IMR-90 (cell line): ENCODE measurements around the gene WNK3. TPM values are rescaled to one million over a fixed set of nuclear protein-coding genes. Genes with fewer than 3 reads are reported as not detected.

Source experiments
- ATAC-seq: fragments of 200-7000 bp; cut with Tn5 transposase; 2 replicates; pipeline ENCODE4 v1.9.1; 2020; ENCODE audit warnings: low read depth, mild to moderate bottlenecking, moderate library complexity
- BruUV-seq: library from RNA; stranded (reverse); fragments of 400-500 nt; replicated peaks from 2 replicates; lab custom pipeline; 2021; lab: Mats Ljungman, UMichigan
- CTCF ChIA-PET: fragments of 300-600 bp; formaldehyde crosslinking; extraction: SDS; loops from one replicate; lab custom pipeline; 2021; ENCODE audit warnings: antibody characterized with exemption; lab: Yijun Ruan, JAX
- POLR2A ChIA-PET: fragments of 300-600 bp; sonication (Branson Sonifier 250); formaldehyde crosslinking; loops from one replicate; lab custom pipeline; 2022; ENCODE audit warnings: antibody characterized with exemption; ENCODE audit not compliant: unreplicated experiment; lab: Charles Lee
- DNase-seq: peaks from one replicate; pipeline ENCODE4 v3.0.0; 2013
- H2AFZ ChIP-seq: replicated peaks from 2 replicates; pipeline ENCODE3; 2013; ENCODE audit warnings: low read length, mild to moderate bottlenecking; ENCODE audit not compliant: poor library complexity
- H2AK5ac ChIP-seq: 2 replicates; pipeline ENCODE4 v1.6.1; 2013; ENCODE audit warnings: low read depth, low read length, inconsistent platforms
- H2AK9ac ChIP-seq: replicated peaks from 2 replicates; pipeline ENCODE3; 2013; ENCODE audit warnings: mild to moderate bottlenecking, low read depth, low read length, moderate library complexity; ENCODE audit not compliant: poor library complexity
- H2BK120ac ChIP-seq: 2 replicates; pipeline ENCODE4 v1.6.1; 2013; ENCODE audit warnings: low read depth, low read length, inconsistent platforms
- H2BK15ac ChIP-seq: 3 replicates; pipeline ENCODE4 v1.6.1; 2013; ENCODE audit warnings: low read depth, low read length, inconsistent platforms
- H2BK20ac ChIP-seq: 2 replicates; pipeline ENCODE4 v1.6.1; 2013; ENCODE audit warnings: low read depth, mild to moderate bottlenecking, inconsistent platforms, low read length, moderate library complexity
- H2BK5ac ChIP-seq: 2 replicates; pipeline ENCODE4 v1.6.1; 2013; ENCODE audit warnings: mild to moderate bottlenecking, low read depth, low read length, inconsistent platforms; ENCODE audit not compliant: poor library complexity, severe bottlenecking
- H3K14ac ChIP-seq: replicated peaks from 2 replicates; pipeline ENCODE4 v1.6.1; 2013; ENCODE audit warnings: low read depth, low read length, inconsistent platforms
- H3K18ac ChIP-seq: 2 replicates; pipeline ENCODE4 v1.6.1; 2013; ENCODE audit warnings: low read depth, low read length, control low read depth
- H3K23ac ChIP-seq: 2 replicates; pipeline ENCODE4 v1.6.1; 2013; ENCODE audit warnings: low read depth, low read length, inconsistent platforms
- H3K27ac ChIP-seq: 2 replicates; pipeline ENCODE4 v1.5.1; 2013; ENCODE audit warnings: mild to moderate bottlenecking, control low read depth, low read length; ENCODE audit not compliant: insufficient read depth
- H3K27me3 ChIP-seq: 2 replicates; pipeline ENCODE4 v1.6.1; 2013; ENCODE audit warnings: low read length; ENCODE audit not compliant: control insufficient read depth, insufficient read depth
- H3K36me3 ChIP-seq: 2 replicates; pipeline ENCODE4 v1.6.1; 2013; ENCODE audit warnings: low read length, mixed read lengths; ENCODE audit not compliant: control insufficient read depth, insufficient read depth
- H3K4ac ChIP-seq: 2 replicates; pipeline ENCODE4 v1.6.1; 2013; ENCODE audit warnings: low read depth, low read length, inconsistent platforms
- H3K4me1 ChIP-seq: 2 replicates; pipeline ENCODE4 v1.6.1; 2013; ENCODE audit warnings: low read length, mixed read lengths; ENCODE audit not compliant: control insufficient read depth, insufficient read depth
- H3K4me2 ChIP-seq: 2 replicates; pipeline ENCODE4 v1.6.1; 2013; ENCODE audit warnings: low read depth, mild to moderate bottlenecking, control low read depth, low read length, moderate library complexity
- H3K4me3 ChIP-seq: 2 replicates; pipeline ENCODE4 v1.5.1; 2013; ENCODE audit warnings: low read depth, mild to moderate bottlenecking, control low read depth, low read length, moderate library complexity; ENCODE audit not compliant: insufficient read depth
- H3K56ac ChIP-seq: 2 replicates; pipeline ENCODE4 v1.6.1; 2013; ENCODE audit warnings: low read length, inconsistent platforms; ENCODE audit not compliant: insufficient read depth; ENCODE audit errors: extremely low read depth
- H3K79me1 ChIP-seq, 2 experiments: 2 replicates each; pipeline ENCODE4 v1.6.1; 2013; ENCODE audit warnings: low read length in 2 of 2, inconsistent platforms in 1 of 2, low read depth in 1 of 2
- H3K9ac ChIP-seq: 2 replicates; pipeline ENCODE4 v1.6.1; 2013; ENCODE audit warnings: low read depth, low read length, control low read depth
- H3K9me1 ChIP-seq: 2 replicates; pipeline ENCODE4 v1.6.1; 2013; ENCODE audit warnings: low read length, inconsistent platforms; ENCODE audit not compliant: insufficient read depth
- H3K9me3 ChIP-seq: 2 replicates; pipeline ENCODE4 v1.6.1; 2013; ENCODE audit warnings: low read length; ENCODE audit not compliant: control insufficient read depth, insufficient read depth
- H4K20me1 ChIP-seq: 2 replicates; pipeline ENCODE4 v1.6.1; 2013; ENCODE audit warnings: low read length, inconsistent platforms; ENCODE audit not compliant: insufficient read depth
- H4K5ac ChIP-seq: 2 replicates; pipeline ENCODE4 v1.6.1; 2013; ENCODE audit warnings: mild to moderate bottlenecking, low read depth, low read length, control low read depth
- H4K8ac ChIP-seq, 2 experiments: 2 replicates each; pipeline ENCODE4 v1.6.1; 2013; ENCODE audit warnings: low read depth in 2 of 2, low read length in 2 of 2, control low read depth in 1 of 2, inconsistent platforms in 1 of 2
- H4K91ac ChIP-seq: 2 replicates; pipeline ENCODE4 v1.6.1; 2013; ENCODE audit warnings: low read depth, low read length, inconsistent platforms; ENCODE audit not compliant: insufficient read depth
- NFE2L2 ChIP-seq: fragments of 150-350 bp; IDR thresholded peaks from 2 replicates; pipeline ENCODE4 v1.6.1; 2016; ENCODE audit warnings: low read depth, mild to moderate bottlenecking, low read length
- RCOR1 ChIP-seq: IDR thresholded peaks from 2 replicates; pipeline ENCODE4 v1.6.1; 2012; ENCODE audit warnings: mild to moderate bottlenecking, low read length, improper control_type of control experiment; ENCODE audit not compliant: insufficient replicate concordance
- SMC3 ChIP-seq: fragments of 150-350 bp; IDR thresholded peaks from 2 replicates; pipeline ENCODE4 v1.6.1; 2016; ENCODE audit warnings: low read depth, mild to moderate bottlenecking, antibody characterized with exemption, low read length, moderate library complexity
- dilution Hi-C: fragments of 300-500 bp; cut with HindIII; formaldehyde crosslinking; loops from one replicate; pipeline ENCODE4 v1.14.3; 2018; ENCODE audit warnings: low sequenced_read_pairs; ENCODE audit not compliant: unreplicated experiment
- in situ Hi-C: fragments of 300-500 bp; cut with MboI; formaldehyde crosslinking; loops from 3 replicates; pipeline ENCODE4 v1.14.3; 2019; ENCODE audit warnings: low sequenced_read_pairs, inconsistent platforms, mixed read lengths
- intact Hi-C: fragments of 100-400 bp; cut with micrococcal nuclease; formaldehyde crosslinking; loops from 2 replicates; pipeline ENCODE4 v1.10.0; 2022
- polyA plus RNA-seq, 3 experiments: library from polyadenylated mRNA; depleted of rRNA; stranded (reverse); fragments of >200 nt; gene quantifications; 2 replicates each; pipeline ENCODE4 v1.2.3, GENCODE V29; 2012; ENCODE audit warnings: low replicate concordance in 1 of 3
- total RNA-seq: library from RNA; depleted of rRNA; stranded (reverse); fragments of >200 nt; gene quantifications from 2 replicates; pipeline ENCODE4 v1.2.3, GENCODE V29; 2012
- TF ChIP-seq, protein P1 (sequence below): fragments of 150-350 bp; IDR thresholded peaks from 2 replicates; pipeline ENCODE4 v1.6.1; 2017; ENCODE audit warnings: mild to moderate bottlenecking, antibody characterized with exemption, low read length, low read depth

WNK3 gene
- total and polyA plus RNA-seq, 2 of the 4 experiments (the other 2 are of a cell fraction): 0.15 to 1.4 TPM

DNA sequence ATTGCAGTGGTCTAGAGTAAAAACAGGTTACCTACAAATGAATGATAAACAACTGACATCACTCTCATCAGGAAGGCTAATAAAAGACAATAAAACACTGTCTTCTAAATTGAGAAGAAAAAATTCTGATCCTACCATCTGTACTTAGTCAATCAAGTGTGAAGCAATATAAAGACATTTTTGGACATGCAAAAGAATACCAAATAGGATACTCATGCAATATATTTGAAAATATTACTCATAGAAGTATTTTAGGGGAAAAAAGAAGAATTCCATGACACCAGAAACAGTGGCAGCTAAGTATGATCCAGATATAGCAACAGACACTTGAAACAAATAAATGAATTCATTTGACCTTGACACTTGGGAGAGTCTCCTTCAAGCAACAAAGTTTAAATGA is 111.0 kb downstream of the WNK3 start:
- dilution Hi-C loops: no loop called here
- POLR2A ChIA-PET: no interaction called here

More for the DNA sequence above, 111.0 kb downstream of the WNK3 start:
- in situ Hi-C loops (no loop called here), intact Hi-C loops (loop anchor here (10.0 kb wide), 3 partner anchors 198 to 808 kb away; partner anchors contain the start of genes MAGED2 and TSR2)
- Histone ChIP-seq H2BK20ac (no peak overlapping the region), H4K5ac (no peak overlapping the region), H2BK15ac (no peak overlapping the region), H2BK5ac (no peak overlapping the region), H2AK5ac (no peak overlapping the region), H4K8ac (no peak overlapping the region), H3K23ac (no peak overlapping the region), H2AFZ (no peak overlapping the region), H4K91ac (no peak overlapping the region), H3K36me3 (no peaks in the 10 kb centered on the region), H3K4me2 (no peak overlapping the region), H3K56ac (no peak overlapping the region), H3K4me1 (no peaks in the 10 kb centered on the region), H3K14ac (no peak overlapping the region), H2BK120ac (no peak overlapping the region), H2AK9ac (no peak overlapping the region), H3K4me3 (no peak overlapping the region), H3K9ac (no peak overlapping the region), H3K4ac (no peak overlapping the region), H3K27ac (no peak overlapping the region), H3K27me3 (peaks cover 2% of the 10 kb centered on the region; the same call in 1 of the 2 replicates), H3K9me3 (no peaks in the 10 kb centered on the region), H3K9me1 (no peaks in the 10 kb centered on the region), H4K20me1 (no peaks in the 10 kb centered on the region), H3K79me1 (no peaks in the 10 kb centered on the region), H3K18ac (no peak overlapping the region)
- TF ChIP-seq RCOR1: no peak
- TF ChIP-seq NFE2L2: no peak
- no peak for TF ChIP-seq SMC3
- TF ChIP-seq, protein P1, sequence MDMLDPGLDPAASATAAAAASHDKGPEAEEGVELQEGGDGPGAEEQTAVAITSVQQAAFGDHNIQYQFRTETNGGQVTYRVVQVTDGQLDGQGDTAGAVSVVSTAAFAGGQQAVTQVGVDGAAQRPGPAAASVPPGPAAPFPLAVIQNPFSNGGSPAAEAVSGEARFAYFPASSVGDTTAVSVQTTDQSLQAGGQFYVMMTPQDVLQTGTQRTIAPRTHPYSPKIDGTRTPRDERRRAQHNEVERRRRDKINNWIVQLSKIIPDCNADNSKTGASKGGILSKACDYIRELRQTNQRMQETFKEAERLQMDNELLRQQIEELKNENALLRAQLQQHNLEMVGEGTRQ: no peak
- ATAC-seq (no peak), DNase-seq (peak; percentile 1)
- BruUV-seq: no TSS peak
- CTCF ChIA-PET: interaction anchor here (0.6 kb wide), 1 partner anchor 277 kb away, joined by 3 read pairs; no protein-coding TSS in a partner anchor
